Adrenal gland (tissue), 12 donors: ENCODE measurements around the gene SLC6A13. TPM values are rescaled to one million over a fixed set of nuclear protein-coding genes. Genes with fewer than 3 reads are reported as not detected.
A peak's percentile ranks its signal among the peaks of the same experiment; 100 is the strongest.
"Not testable (repeated sequence)": the region's sequence is repeated elsewhere in the genome, so short reads cannot be mapped to it uniquely, and the experiment has no call there.

Source experiments
- DNase-seq, 7 donors: peaks; one replicate each; pipeline ENCODE4 v3.0.0-alpha.2; 2019 to 2020
- H3K27ac ChIP-seq, 5 donors: fragments of 200-600 bp; sonication (generic) in 4 of 5; 1 replicate in 3 of 5; 2 replicates in 2 of 5; pipeline versions ENCODE4 v1.5.1 to v1.8.0; 2016 to 2020; ENCODE audit warnings: mild to moderate bottlenecking in 1 of 5
- H3K27me3 ChIP-seq: fragments of 200-600 bp; 2 replicates; pipeline ENCODE4 v1.8.0; 2021
- H3K36me3 ChIP-seq, 2 donors: fragments of 200-600 bp; replicated peaks in 1 of 2; 1 replicate in 1 of 2; 2 replicates in 1 of 2; pipeline versions ENCODE4 v1.5.1 to v1.8.0; 2018 to 2022
- H3K4me1 ChIP-seq, 2 donors: fragments of 200-600 bp; replicated peaks in 1 of 2; 1 replicate in 1 of 2; 2 replicates in 1 of 2; pipeline versions ENCODE4 v1.5.1 to v1.8.0; 2018 to 2021
- H3K4me3 ChIP-seq, 4 donors: fragments of 200-600 bp; sonication (generic) in 3 of 4; one replicate each; pipeline ENCODE4 v1.5.1; 2016 to 2018
- H3K9me3 ChIP-seq, 3 donors: fragments of 200-600 bp; sonication (generic) in 1 of 3; replicated peaks in 1 of 3; 1 replicate in 2 of 3; 2 replicates in 1 of 3; pipeline versions ENCODE4 v1.5.1 to v1.8.0; 2016 to 2021
- CTCF ChIP-seq, 6 experiments: fragments of 450-650 bp in 4 of 6; fragments of 200-600 bp in 2 of 6; sonication (generic) in 1 of 6; IDR thresholded peaks; 1 replicate in 5 of 6; 2 replicates in 1 of 6; pipeline versions ENCODE4 v1.5.1 to v1.8.0; 2016 to 2021; ENCODE audit warnings: antibody characterized with exemption in 6 of 6, mild to moderate bottlenecking in 2 of 6, moderate library complexity in 1 of 6
- POLR2A ChIP-seq, 2 donors: fragments of 450-650 bp; IDR thresholded peaks; one replicate each; pipeline ENCODE4 v1.6.1; 2017; ENCODE audit warnings: antibody characterized with exemption in 2 of 2, mild to moderate bottlenecking in 2 of 2, moderate library complexity in 1 of 2
- WGBS, 4 donors: extraction: QIAGEN DNeasy Blood & Tissue Kit in 2 of 4; methylation state at CpG; one replicate each; pipeline versions ENCODE4 v1.1.5 to v1.1.7; 2013 to 2017; 5-methylcytosine and 5-hydroxymethylcytosine counted together
- intact Hi-C, 2 donors: fragments of 100-400 bp; cut with DNase I; formaldehyde crosslinking; loops; one replicate each; pipeline versions ENCODE4 v1.14.1 to v1.15.0; 2022 to 2023
- polyA plus RNA-seq, 3 donors: library from polyadenylated mRNA; stranded (reverse); fragments of 200-250 nt in 2 of 3; fragments of 350-450 nt in 1 of 3; fragmentation: Illumina TruSeq in 1 of 3; extraction: RNeasy Lipid Tissue Mini Kit (QIAGEN cat#74804) in 1 of 3; gene quantifications; one replicate each; pipeline ENCODE4 v1.2.3, GENCODE V29; 2013 to 2014
- total RNA-seq, 9 donors: library from RNA; depleted of rRNA in 4 of 9; stranded (reverse); fragments of >200 nt in 4 of 9; fragments of 120-200 nt in 1 of 9; fragmentation: NEBNext Ultra II Directional in 1 of 9; extraction: Animal tissue kit (Norgen Biotek cat#: 25700) in 1 of 9; gene quantifications; one replicate each; pipeline versions ENCODE4 v1.1.0 to v1.2.4, GENCODE V29; 2013 to 2023
- donor health status: healthy with polysubstance abuse.
- donor health status: Bipolar disorder and iron deficiency.
- donor health status: DM: yes; HTN: yes; CAD: no.
- donor health status: DM: no; HTN: no; CAD: no.
- donor health status: DM: no; HTN: no; CAD: no.
- donor health status: DM: yes; HTN: yes; CAD: no.

SLC6A13 gene
- total and polyA plus RNA-seq, 12 donors = 0.22 to 1.0 (median 0.64) TPM; not detected in 6

- Histone ChIP-seq H3K4me3 (no peak overlapping the region), H3K36me3 (no peaks in the 10 kb centered on the region), H3K4me1 (no peaks in the 10 kb centered on the region), H3K9me3 (no peaks in the 10 kb centered on the region), H3K27me3 (no peaks in the 10 kb centered on the region), H3K27ac (no peak overlapping the region)
- intact Hi-C loops = no loop called here
- TF ChIP-seq CTCF (IDR thresholded peaks at IDR 0.05) = no peak
- TF ChIP-seq POLR2A (IDR thresholded peaks at IDR 0.05) = no peak
- 71 to 81% (median 73%) methylated on average over 3 of the region's 3 CpGs for WGBS, 4 donors
- peak in 1 of 7 donors; percentile 9 for DNase-seq
Observed at GRCh38 chr12:236445-236844, 26.2 kb downstream of the SLC6A13 start.

- H3K4me1 ChIP-seq, H3K4me3 ChIP-seq, DNase-seq, H3K27ac ChIP-seq, intact Hi-C loops, H3K27me3 ChIP-seq, H3K9me3 ChIP-seq, H3K36me3 ChIP-seq: not testable (repeated sequence)
- WGBS, 4 donors = 82 to 86% (median 83%) methylated on average over 4 of the region's 4 CpGs
Observed at GRCh38 chr12:235967-236366, 26.7 kb downstream of the SLC6A13 start.

- DNase-seq = peak in 1 of 7 donors; percentile 28
- Histone ChIP-seq H3K4me3 (no peak overlapping the region), H3K36me3 (no peaks in the 10 kb centered on the region), H3K9me3 (no peaks in the 10 kb centered on the region), H3K27me3 (no peaks in the 10 kb centered on the region), H3K4me1 (no peaks in the 10 kb centered on the region), H3K27ac (no peak overlapping the region)
- TF ChIP-seq POLR2A (IDR thresholded peaks at IDR 0.05) (no peak), CTCF (IDR thresholded peaks at IDR 0.05) (no peak)
- 88 to 96% (median 91%) methylated on average over 10 of the region's 10 CpGs for WGBS, 4 donors
- intact Hi-C loops = no loop called here
Observed at GRCh38 chr12:234891-235415, 27.7 kb downstream of the SLC6A13 start.

GRCh38 chr12:234019-234418, 28.6 kb downstream of the SLC6A13 start:
- no peaks in the 10 kb centered on the region for H3K36me3 ChIP-seq
- no peak for TF ChIP-seq CTCF (IDR thresholded peaks at IDR 0.05)
- TF ChIP-seq POLR2A (IDR thresholded peaks at IDR 0.05) = no peak
- peak in 2 of 7 donors; percentile 0 to 15 for DNase-seq
- intact Hi-C loops = no loop called here
- no peaks in the 10 kb centered on the region for H3K27me3 ChIP-seq
- no peak overlapping the region for H3K27ac ChIP-seq
- no peak overlapping the region for H3K4me3 ChIP-seq
- 78 to 84% (median 78%) methylated on average over 7 of the region's 7 CpGs for WGBS, 4 donors
- no peaks in the 10 kb centered on the region for H3K4me1 ChIP-seq
- H3K9me3 ChIP-seq = no peaks in the 10 kb centered on the region

GRCh38 chr12:233615-233968, 29.0 kb downstream of the SLC6A13 start:
- Histone ChIP-seq H3K4me1 (no peaks in the 10 kb centered on the region), H3K4me3 (no peak overlapping the region), H3K9me3 (no peaks in the 10 kb centered on the region), H3K27ac (no peak overlapping the region), H3K27me3 (no peaks in the 10 kb centered on the region), H3K36me3 (no peaks in the 10 kb centered on the region)
- peak in 1 of 7 donors; percentile 1 for DNase-seq
- intact Hi-C loops = no loop called here
- no peak for TF ChIP-seq POLR2A (IDR thresholded peaks at IDR 0.05)
- TF ChIP-seq CTCF (IDR thresholded peaks at IDR 0.05) = no peak
- 80 to 89% (median 86%) methylated on average over 3 of the region's 3 CpGs for WGBS, 4 donors
